AG08396 (cell line): ENCODE data around the gene TMEM121.
"Not testable (repeated sequence)": the region's sequence is repeated elsewhere in the genome, so short reads cannot be mapped to it uniquely, and the experiment has no call there.

Experiments used
- DNase-seq: peaks from one replicate; pipeline ENCODE4 v3.0.0; 2012; ENCODE audit warnings: low spot score, mixed read lengths

TMEM121 gene

DNA sequence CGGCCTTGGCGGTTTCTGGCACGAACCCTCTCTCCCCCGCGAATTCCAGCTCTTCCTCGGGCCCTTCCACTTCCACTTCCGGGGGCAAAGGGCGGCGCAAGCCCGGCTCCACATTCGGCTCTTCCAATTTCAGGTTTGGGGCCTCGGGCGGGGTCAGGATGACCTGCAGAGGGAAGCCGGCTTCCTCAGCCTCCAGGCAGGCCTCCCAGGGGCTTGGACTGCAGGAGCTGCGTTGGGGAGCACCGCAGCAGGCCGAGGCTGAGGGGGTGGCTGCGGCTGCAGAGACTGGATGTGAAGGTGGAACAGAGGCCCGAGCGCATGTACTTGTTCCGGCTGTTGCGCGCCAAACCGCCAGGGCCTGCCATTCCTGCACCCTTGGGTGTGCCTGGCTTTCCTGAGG is 20.7 kb downstream of the TMEM121 start:
- DNase-seq: not testable (repeated sequence)

DNA sequence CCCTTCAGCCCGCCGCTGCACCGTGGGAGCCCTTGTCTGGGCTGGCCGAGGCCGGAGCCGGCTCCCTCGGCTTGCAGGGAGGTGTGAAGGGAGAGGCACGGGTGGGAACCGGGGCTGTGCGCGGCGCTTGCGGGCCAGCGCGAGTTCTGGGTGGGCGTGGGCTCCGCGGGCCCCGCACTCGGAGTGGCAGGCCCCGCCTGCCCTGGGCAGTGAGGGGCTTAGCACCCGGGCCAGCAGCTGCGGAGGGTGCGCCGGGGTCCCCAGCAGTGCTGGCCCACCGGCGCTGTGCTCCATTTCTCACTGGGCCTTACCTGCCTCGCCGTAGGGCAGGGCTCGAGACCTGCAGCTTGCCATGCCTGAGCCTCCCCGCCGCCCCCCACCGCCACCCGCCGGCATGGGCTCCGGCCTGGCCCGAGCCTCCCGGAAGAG is 21.4 kb downstream of the TMEM121 start:
- DNase-seq: no peak

DNA sequence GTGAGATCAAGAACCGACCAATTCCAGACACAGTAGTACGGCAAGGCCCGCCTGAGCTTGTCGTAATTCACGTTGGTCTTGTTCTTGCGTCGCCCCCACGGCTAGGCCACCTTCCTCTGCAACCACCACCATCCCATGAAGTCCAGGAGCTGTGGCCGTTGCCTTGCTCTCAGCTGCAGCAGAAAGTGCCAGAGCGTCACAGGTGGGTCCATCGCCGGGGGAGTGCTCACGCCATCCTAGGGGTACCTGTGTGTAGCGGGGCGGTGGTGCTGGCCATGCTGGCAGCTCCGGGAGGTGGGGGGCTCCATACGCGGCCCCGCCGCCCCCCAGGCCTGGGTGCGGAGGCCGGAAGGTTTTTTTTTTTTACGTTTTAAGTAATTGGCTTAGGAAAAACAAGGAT is 23.1 kb downstream of the TMEM121 start:
- no peak for DNase-seq

DNA sequence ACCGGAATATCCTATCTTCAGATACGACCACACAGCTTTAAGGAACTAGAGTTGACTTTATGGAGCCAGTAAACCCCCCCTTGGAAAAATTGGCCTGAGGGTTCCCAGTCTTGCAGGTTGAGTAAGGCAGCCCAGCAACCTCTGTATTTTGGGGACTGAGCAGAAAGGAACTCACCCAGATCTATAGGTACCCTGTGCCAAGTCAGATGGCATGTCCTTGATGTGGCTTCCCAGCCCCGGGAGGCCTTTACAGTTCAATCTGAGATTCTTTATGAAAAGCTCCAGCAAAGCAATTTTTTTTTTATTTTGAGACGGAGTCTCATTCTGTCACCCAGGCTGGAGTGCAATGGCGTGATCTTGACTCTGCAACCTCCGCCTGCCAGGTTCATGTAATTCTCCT is 27.6 kb downstream of the TMEM121 start:
- DNase-seq: no peak

DNA sequence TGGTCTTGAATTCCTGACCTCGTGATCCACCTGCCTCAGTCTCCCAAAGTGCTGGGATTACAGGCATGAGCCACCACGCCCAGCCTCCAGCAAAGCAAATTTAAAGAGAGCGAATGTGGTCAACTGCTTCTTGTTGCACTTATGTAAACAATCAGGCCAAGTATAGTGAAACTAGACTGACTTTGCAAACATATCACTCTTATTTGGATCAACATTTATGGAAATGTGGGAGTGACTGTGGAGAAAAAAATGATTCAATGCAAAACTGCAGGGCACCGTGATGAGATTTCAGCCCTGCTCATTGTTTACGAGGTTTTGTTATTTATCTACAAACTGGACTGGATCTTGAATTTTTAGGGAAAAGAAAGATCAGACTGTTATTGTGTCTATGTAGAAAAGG is 28.1 kb downstream of the TMEM121 start:
- DNase-seq: no peak

DNA sequence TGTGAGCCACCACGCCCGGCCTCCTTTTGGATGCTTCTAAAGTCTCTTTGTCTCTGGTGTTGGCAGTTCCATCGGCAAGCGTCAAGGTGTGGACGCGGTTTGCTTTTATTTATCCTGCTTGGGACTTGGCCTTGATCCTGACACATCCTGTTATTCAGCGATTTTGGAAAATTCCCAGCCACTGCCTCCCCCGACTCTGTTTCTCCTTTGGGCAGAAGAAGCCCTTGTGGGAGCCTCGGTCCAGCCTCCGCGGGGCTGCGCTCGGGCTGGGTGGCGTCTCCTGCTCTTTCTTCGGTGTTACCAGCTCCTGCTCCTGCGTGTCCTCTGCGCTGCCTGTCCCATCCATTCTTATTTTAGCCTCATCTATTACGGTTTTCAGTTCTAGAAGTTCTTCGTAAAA is 31.3 kb downstream of the TMEM121 start:
- DNase-seq: not testable (repeated sequence)

DNA sequence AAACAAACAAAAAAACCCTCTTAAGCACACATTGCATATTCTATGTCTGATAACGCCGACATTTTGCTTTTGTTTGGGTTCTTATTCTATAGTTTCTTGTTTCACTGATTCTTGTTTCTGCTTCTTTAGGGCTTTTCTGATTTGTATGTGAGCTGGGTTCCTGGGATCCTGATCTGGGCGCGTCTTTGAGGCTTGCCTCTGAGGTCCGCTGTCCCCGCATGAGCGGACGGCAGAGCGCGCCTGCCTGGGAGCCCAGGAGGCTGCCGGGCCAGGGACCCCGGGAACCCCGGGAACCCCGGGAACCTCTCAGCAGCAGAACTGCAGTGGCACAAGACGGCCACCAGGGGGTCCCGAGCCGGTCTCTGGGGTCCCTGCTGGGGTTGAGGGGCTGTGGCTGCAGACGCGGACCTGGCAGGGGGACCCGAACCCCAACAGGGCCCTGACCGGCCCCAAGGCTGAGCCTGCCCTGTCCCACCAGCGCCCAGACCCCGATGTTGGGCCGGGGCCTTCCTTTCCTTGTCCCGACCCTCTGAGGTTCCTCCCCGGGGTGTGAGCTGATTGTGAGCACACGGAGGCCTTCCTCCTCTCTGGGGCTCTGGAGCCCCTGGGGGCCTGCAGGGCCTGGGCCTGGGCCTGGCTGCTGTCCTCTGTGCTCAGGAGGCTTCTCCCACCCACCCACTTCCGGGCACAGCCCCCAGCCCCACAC is 32.2 kb downstream of the TMEM121 start:
- DNase-seq: not testable (repeated sequence)

DNA sequence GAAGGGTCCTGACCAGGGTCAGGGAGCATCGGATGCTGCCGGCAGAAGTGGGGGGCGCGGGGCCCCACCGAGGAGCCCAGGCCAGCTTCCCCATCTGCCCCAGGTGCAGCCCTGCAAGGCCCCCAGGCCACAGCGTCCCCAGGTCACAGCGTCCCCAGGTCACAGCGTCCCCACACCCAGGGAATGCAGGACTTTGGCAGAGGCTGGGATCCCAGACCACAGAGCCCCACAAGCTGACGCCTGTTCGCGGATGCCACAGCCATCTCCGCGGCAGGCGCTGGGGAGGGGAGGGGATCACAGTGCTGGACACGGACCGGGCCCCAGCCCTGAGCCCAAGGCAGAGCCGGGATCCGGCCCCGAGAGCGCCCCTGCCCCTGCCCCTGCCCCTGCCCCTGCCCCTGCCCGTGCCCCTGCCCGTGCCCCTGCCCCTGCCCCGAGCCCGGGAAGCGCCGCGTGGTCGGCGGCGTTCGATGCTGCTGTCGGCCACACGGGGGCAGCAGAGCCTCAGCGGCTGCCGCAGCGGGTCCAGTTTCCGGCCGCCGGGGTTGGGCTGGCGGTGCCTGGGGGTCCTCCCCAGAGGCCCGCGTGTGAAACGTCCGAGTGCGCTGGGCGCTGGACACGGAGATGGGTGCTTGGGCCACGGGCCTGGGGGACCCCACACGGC is 33.1 kb downstream of the TMEM121 start:
- DNase-seq: not testable (repeated sequence)

DNA sequence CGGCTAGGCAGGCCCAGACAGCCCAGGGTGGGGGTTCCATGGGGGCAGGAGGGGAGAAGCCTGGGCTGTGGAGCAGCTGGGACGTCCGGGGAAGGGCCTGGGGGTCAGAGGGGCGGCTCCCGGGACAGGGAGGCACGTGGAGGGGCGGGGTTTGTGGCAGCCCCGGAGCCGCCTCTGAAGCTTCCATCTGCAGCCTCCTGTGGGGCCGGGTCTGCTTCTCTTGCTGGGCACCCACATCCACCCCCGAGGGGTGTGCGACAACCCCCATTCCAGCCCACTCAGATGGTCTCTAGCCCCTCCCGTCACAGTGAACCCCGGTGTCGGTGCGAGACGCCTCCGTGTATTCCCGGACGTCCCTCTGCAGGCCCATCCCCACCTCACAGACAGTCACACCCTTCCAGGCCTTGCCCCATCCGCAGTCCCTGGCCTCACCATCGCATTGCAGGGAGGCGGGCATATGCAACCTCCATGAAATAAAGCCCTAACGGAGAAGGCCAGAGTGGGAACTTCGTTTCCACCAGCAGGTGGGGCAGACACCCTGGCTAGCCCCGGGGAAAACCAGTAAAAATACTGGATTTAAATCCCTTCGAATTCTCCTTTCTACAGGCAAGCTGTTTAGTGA is 33.8 kb downstream of the TMEM121 start:
- not testable (repeated sequence) for DNase-seq

DNA sequence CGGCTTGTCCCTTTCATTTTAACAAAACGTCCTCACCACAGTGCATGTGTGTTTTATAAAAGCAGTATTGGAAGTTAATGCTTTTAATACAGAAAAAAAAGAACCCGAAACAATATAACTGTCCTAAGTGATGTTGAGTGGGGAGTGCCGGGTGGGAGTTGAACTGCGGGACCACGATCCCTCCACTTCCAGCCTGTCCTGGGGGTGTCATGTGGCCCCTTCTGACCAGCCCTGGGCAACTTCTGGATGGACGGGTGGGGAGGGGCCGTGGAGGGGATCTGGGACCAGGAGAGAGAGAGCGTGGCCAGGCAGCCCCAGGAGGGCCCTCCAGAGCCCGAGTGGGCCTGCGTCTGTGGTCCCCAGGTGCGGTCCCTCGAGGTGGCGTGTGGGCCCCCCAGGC is 35.0 kb downstream of the TMEM121 start:
- not testable (repeated sequence) for DNase-seq

DNA sequence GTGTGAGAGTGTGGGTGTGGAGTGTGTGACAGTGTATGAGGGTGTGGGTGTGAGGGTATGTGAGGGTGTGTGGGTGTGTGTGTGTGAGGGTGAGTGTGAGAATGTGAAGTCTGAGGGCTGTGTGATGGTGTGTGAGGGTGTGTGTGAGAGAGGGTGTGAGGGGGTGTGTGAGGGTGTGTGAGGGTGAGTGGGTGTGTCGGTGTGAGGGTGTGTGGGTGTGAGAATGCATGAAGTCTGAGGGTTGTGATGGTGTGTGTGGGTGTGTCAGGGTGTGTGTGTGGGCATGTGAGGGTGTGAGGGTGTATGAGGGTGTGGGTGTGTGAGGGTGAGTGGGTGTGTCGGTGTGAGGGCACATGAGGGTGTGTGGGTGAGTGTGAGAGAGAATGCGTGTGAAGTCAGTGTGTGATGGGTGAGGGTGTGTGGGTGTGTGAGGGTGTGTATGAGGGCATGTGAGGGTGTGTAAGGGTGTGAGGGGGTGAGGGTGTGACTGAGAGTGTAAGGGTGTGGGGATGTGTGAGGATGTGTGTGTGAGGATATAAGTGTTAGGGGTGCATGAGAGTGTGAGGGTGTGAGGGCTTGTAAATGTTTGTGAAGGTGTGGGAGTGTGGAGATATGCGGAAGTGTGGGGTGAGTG is 36.4 kb downstream of the TMEM121 start:
- DNase-seq: no peak

DNA sequence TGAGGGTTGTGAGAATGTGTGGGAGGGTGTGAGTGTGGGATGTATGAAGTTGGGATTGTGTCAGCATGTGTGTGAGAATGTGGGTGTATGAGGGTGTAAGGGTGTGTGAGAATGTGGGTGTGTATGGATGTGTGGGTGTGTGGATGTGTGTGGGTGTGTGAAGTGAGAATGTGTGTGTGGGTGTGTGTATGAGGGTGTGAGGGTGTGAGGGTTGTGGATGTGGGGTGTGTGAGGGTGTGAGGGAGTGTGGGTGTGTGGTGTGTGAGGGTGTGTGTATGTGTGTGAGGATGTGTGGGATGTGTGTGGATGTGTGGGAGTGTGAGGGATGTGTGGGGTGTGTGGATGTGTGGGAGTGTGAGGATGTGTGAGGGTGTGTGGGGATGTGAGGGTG is 37.0 kb downstream of the TMEM121 start:
- no peak for DNase-seq

DNA sequence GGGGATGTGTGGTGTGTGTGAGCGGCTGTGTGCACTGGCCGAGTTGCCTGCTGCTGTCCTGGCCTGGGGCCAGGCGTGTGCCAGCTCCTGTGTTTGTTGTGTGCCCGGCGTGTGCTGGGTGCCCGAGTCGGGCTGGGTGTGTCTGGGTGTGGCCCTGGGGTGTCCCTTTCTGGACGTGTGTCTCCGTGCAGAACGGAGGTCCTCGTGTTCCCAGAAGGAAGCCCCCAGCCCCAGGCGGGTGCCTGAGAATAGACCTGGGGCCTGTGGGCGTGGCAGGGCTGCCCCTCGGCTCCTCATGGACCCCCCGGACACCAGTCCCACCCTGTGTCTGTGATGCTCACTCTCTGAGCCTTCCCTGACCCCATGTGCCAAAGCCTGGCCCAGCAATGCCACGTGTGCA is 38.2 kb downstream of the TMEM121 start:
- DNase-seq: not testable (repeated sequence)

DNA sequence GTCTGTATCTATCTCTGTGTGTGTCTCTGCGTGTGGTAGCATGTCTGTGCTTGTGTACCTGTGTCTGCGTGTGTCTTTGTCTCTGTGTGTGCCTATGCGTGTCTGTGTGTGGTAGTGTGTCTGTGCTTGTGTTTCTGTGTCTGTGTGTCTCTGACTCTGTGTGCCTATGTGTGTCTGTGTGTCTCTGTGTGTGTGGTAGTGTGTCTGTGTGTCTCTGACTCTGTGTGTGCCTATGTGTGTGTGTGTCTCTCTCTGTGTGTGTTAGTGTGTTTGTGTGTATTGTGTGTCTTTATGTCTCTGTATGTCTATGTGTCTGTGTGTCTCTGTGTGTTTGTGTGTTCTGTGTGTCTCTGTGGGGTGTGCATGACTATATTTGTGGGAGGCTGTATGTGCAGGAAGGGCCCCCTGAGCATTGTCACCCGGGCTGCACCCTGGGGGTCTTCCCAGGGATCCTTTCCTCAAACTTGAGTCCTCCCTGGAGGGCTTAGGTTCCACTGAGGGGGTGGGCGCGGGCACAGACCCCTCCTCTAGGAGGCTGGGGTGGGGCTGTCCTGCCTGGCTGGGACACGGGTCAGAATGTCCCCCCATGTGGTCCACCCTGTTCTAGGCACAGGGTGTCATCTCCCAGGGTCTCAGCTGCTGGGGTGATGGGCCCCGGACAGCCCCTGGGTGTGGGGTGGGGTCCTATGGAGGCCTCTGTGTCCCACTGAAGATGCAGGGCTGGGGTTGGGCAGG is 39.0 kb downstream of the TMEM121 start:
- not testable (repeated sequence) for DNase-seq

DNA sequence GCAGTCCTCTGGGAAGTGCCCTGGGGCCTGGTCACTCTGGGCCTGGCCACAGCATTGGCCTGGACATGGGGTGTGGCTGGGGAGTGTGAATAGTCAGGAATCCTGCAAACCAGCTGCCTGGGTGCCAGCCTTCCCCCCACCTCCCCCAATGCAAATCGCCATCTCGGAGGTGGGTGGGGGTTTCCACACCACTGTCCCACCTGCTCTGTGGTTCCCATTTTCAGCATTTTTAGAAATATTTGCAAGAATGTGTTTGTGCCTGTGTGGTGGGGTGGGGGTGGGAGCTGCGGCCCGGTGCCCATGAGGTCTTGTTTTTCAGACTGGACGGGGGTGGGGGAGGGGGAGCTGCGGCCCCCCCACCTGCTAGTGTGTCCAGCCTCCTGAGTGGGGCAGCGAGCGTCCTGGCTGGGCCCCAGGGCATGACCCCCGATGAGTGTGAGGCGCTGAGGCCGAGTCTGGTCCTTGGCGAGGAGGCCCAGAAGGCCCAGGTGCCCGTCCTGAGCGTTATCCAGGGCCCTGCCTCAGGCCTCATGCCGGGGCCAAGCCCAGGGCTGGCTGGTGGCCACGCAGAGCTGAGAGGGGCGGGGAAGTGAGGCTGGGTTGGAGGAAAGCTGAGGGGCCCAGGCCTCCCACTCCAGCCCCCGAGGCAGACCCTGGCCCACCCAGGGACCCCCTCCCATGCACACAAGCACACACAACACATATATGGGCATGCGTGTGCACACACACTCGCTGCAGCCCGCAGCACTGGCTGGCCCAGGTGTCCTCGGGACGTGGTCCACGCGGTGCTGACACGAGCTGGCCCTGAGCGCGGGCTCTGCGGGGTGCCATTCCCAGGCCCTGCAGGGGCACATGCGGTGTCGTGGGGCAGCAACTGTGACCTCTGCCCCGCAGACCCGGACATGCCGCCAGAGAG is 40.1 kb downstream of the TMEM121 start:
- not testable (repeated sequence) for DNase-seq

DNA sequence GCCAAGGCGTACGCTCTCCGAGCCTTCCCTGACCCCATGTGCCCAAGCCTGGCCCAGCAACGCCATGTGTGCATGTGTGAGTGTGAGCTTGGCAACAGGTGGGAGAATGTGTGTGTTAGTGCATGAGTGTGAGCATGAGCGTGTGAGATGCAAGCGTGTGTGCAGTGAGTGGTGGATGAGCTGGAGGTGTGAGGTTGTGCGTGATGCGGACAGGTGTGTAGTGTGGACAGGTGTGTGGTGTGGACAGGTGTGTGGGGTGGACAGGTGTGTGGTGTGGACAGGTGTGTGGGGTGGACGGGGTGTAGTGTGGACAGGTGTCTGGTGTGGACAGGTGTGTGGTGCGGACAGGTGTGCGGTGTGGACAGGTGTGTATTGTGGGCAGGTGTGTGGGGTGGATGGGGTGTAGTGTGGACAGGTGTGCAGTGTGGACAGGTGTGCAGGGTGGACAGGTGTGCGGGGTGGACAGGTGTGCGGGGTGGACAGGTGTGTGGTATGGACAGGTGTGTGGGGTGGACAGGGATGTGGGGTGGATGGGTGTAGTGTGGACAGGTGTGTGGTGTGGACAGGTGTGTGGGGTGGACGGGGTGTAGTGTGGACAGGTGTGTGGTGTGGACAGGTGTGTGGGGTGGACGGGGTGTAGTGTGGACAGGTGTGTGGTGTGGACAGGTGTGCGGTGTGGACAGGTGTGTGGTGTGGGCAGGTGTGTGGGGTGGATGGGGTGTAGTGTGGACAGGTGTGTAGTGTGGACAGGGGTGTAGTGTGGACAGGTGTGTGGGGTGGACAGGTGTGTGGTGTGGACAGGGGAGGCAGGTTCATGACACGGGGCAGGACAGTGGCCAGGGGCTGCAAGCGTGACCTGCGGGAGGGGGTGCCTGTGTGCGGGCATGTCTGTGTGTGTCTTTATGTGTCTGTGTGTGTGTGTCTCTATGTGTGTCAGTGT is 41.1 kb downstream of the TMEM121 start:
- not testable (repeated sequence) for DNase-seq

DNA sequence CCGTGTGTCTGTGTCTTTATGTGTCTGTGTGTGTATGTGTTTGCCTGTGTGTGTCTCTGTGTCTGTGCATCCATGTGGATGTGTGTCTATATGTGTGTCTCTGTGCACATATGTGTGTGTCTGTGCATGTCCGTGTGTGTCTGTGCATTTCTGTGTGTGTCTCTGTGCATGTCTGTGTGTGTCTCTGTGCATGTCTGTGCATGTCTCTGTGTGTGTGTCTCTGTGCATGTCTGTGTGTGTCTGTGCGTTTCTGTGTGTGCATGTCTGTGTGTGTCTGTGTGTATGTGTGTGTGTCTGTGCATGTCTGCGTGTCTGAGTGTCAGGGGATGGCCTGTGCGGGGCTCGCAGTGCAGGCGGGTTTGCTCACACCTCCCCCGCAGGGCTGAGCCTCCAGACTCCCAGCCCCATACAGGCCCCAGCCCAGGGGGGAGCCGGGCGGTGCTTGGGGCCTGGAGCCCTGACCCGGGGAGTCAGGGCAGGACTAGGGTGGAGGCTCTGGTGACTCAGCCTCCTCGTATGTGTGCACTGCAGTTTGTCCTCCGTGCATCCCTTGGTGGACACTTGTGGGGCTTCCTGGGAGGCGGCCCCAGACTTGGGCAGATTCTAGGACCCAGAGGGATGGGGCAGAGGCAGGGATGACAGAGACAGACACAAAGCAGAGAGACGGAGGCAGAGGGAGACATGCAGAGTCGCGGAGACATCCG is 41.9 kb downstream of the TMEM121 start:
- not testable (repeated sequence) for DNase-seq

DNA sequence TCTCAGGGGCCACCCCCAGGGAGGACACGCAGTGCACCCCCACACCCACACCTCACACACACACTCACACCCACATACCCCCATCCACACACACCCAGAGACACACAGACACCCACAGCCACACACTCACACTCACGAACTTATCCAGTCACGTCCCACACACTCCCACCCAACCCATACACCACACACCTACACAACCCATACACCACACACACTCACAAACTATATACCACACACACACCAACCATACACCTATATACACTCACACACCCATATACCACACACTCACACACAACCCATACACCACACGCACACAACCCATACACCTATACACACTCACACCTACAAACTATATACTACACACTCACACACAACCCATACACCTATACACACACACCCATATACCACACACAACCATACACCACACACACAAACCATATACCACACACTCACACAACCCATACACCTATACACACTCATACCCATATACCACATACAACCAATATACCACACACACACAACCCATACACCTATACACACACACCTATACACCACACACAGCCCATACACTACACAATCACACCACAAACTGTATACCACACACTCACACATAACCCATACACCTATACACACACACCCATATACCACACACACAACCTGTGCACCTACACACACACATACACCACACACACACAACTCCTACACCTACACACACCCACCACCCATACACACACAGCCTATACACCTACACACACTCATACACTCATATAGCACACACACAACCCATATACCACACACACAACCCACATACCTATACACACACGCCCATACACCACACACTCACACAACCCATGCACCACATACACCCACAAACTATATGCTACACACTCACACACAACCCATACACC is 42.7 kb downstream of the TMEM121 start:
- DNase-seq: no peak
